ENCODE measurements around the gene COA5.

- TF ChIP-seq CTCF (conservative IDR thresholded peaks at IDR 0.05; ENCODE audit: low read depth, low read length) = no peak
- no peak for TF ChIP-seq EZH2 (IDR thresholded peaks at IDR 0.05; ENCODE audit: borderline replicate concordance, low read depth, low read length, poor library complexity, severe bottlenecking)
Measured at GRCh38 chr2:98623657-98624056, 15.3 kb upstream of the COA5 start.

Measured in A673 (cell line).